GM12892 (cell line): ENCODE measurements around the gene MAP3K2.

Experiments used
- DNase-seq: peaks from one replicate; pipeline ENCODE4 v3.0.0; 2011; ENCODE audit not compliant: insufficient read length
- FAIRE-seq: peaks from 2 replicates; lab custom pipeline; 2011; peaks lifted over from hg19 to GRCh38; lab: Jason Lieb, UNC
- POLR2A ChIP-seq: IDR thresholded peaks from 2 replicates; pipeline ENCODE4 v1.6.1; 2011; ENCODE audit warnings: low read depth, low read length, control low read depth
- POLR2AphosphoS5 ChIP-seq: IDR thresholded peaks from 2 replicates; pipeline ENCODE4 v1.6.1; 2011; ENCODE audit warnings: low read depth, low read length, control low read depth
- TAF1 ChIP-seq: IDR thresholded peaks from 2 replicates; pipeline ENCODE4 v1.6.1; 2011; ENCODE audit warnings: low read depth, mild to moderate bottlenecking, control low read depth, low read length, borderline replicate concordance

Gene MAP3K2

GRCh38 chr2:127425540-127426490 lies 38.0 kb upstream of the MAP3K2 start:
- DNase-seq = no peak
- TF ChIP-seq TAF1 (no peak), POLR2A (no peak), POLR2AphosphoS5 (no peak)
- FAIRE-seq = no peak

- no peak for FAIRE-seq
- TF ChIP-seq POLR2A = no peak
- no peak for TF ChIP-seq TAF1
- TF ChIP-seq POLR2AphosphoS5 = no peak
- no peak for DNase-seq
Measured at GRCh38 chr2:127424598-127425520, 37.1 kb upstream of the MAP3K2 start.

GRCh38 chr2:127423880-127424279 lies 36.1 kb upstream of the MAP3K2 start:
- FAIRE-seq = no peak
- DNase-seq = no peak
- TF ChIP-seq POLR2AphosphoS5 (no peak), POLR2A (no peak), TAF1 (no peak)

- no peak for TF ChIP-seq TAF1
- TF ChIP-seq POLR2A = no peak
- TF ChIP-seq POLR2AphosphoS5 = no peak
- DNase-seq (no peak), FAIRE-seq (no peak)
Measured at GRCh38 chr2:127423478-127423843, 35.7 kb upstream of the MAP3K2 start.

- FAIRE-seq (no peak), DNase-seq (no peak)
- no peak for TF ChIP-seq POLR2AphosphoS5
- no peak for TF ChIP-seq POLR2A
- no peak for TF ChIP-seq TAF1
Measured at GRCh38 chr2:127422559-127423477, 35.0 kb upstream of the MAP3K2 start.

GRCh38 chr2:127421871-127422558 lies 34.2 kb upstream of the MAP3K2 start:
- FAIRE-seq (no peak), DNase-seq (no peak)
- TF ChIP-seq POLR2AphosphoS5 (no peak), POLR2A (no peak), TAF1 (no peak)

GRCh38 chr2:127421116-127421800 lies 33.5 kb upstream of the MAP3K2 start:
- TF ChIP-seq TAF1 (no peak), POLR2A (no peak), POLR2AphosphoS5 (no peak)
- FAIRE-seq (no peak), DNase-seq (no peak)

GRCh38 chr2:127420039-127420864 lies 32.5 kb upstream of the MAP3K2 start:
- no peak for FAIRE-seq
- TF ChIP-seq POLR2AphosphoS5 (no peak), TAF1 (no peak), POLR2A (no peak)
- no peak for DNase-seq
